GM12878 (cell line): Measurements from ENCODE around the gene ADGRD1. TPM values are rescaled to one million over a fixed set of nuclear protein-coding genes. Genes with fewer than 3 reads are reported as not detected.

Experiments
- ASH2L ChIP-seq: fragments of 300-600, 200-600 bp; sonication (generic); IDR thresholded peaks from 2 replicates; pipeline ENCODE4 v1.6.1; 2017; ENCODE audit warnings: low read depth, mild to moderate bottlenecking, borderline replicate concordance
- BHLHE40 ChIP-seq, 2 experiments: fragments of 450-650 bp in 1 of 2; IDR thresholded peaks; 2 replicates each; pipeline ENCODE4 v1.6.1; 2011 to 2017; ENCODE audit warnings: low read depth in 2 of 2, borderline replicate concordance in 1 of 2, improper control_type of control experiment in 1 of 2, low read length in 1 of 2, mild to moderate bottlenecking in 1 of 2
- CBX5 ChIP-seq: sonication (generic); IDR thresholded peaks from 2 replicates; pipeline ENCODE4 v1.6.1; 2016; ENCODE audit warnings: low read depth, moderate library complexity, mild to moderate bottlenecking, inconsistent platforms
- EED ChIP-seq: sonication (generic); IDR thresholded peaks from 2 replicates; pipeline ENCODE4 v1.6.1; 2016; ENCODE audit warnings: antibody characterized with exemption, low read depth
- EP300 ChIP-seq, 2 experiments: fragments of 150-350 bp in 1 of 2; IDR thresholded peaks; 2 replicates each; pipeline ENCODE4 v1.6.1; 2011 to 2012; ENCODE audit warnings: low read depth in 2 of 2, low read length in 2 of 2, borderline replicate concordance in 1 of 2, improper control_type of control experiment in 1 of 2, inconsistent platforms in 1 of 2; ENCODE audit not compliant: control insufficient read depth in 1 of 2
- MYB ChIP-seq: fragments of 150-350 bp; IDR thresholded peaks from 2 replicates; pipeline ENCODE4 v1.6.1; 2014; ENCODE audit warnings: mild to moderate bottlenecking, low read depth, low read length, borderline replicate concordance
- MYC ChIP-seq: IDR thresholded peaks from 2 replicates; pipeline ENCODE4 v1.6.1; 2011; ENCODE audit warnings: mild to moderate bottlenecking, low read length, moderate library complexity, inconsistent platforms; ENCODE audit not compliant: insufficient read depth, insufficient replicate concordance, insufficient read length, severe bottlenecking
- NFXL1 ChIP-seq: fragments of 450-650 bp; IDR thresholded peaks from 2 replicates; pipeline ENCODE4 v1.6.1; 2017; ENCODE audit warnings: antibody characterized with exemption, mild to moderate bottlenecking, borderline replicate concordance
- SPI1 ChIP-seq: IDR thresholded peaks from 2 replicates; pipeline ENCODE4 v1.6.1; 2011; ENCODE audit warnings: low read depth, mild to moderate bottlenecking, low read length, moderate library complexity, borderline replicate concordance; ENCODE audit not compliant: insufficient read depth
- TCF12 ChIP-seq: IDR thresholded peaks from 2 replicates; pipeline ENCODE4 v1.6.1; 2011; ENCODE audit warnings: low read depth, mild to moderate bottlenecking, low read length
- TCF3 ChIP-seq: IDR thresholded peaks from 2 replicates; pipeline ENCODE4 v1.6.1; 2012; ENCODE audit warnings: low read depth, mild to moderate bottlenecking, low read length, borderline replicate concordance; ENCODE audit not compliant: insufficient read depth
- polyA plus RNA-seq, 11 experiments: library from polyadenylated mRNA; depleted of rRNA in 4 of 11; unstranded in 6 of 11; stranded (reverse) in 5 of 11; fragments of >200 nt; fragmentation: Nextera tagmentation in 4 of 11; fragmentation: Illumina TruSeq in 1 of 11; extraction: Ambion mirVana in 4 of 11; extraction: Trizol in 1 of 11; gene quantifications; 1 replicate in 1 of 11; 2 replicates in 10 of 11; pipeline versions ENCODE4 v1.2.1 to v1.2.3, GENCODE V29; 2011 to 2016; ENCODE audit warnings: inconsistent platforms in 2 of 11, missing spikeins in 2 of 11, low read depth in 1 of 11
- total RNA-seq, 4 experiments: library from RNA; depleted of rRNA in 3 of 4; stranded (reverse); fragments of >200 nt in 3 of 4; fragmentation: Illumina TruSeq in 1 of 4; extraction: Trizol in 1 of 4; gene quantifications; 2 replicates each; pipeline versions ENCODE4 v1.2.1 to v1.2.3, GENCODE V29; 2013 to 2021
- TF ChIP-seq, protein P1 (sequence below): IDR thresholded peaks from 2 replicates; pipeline ENCODE4 v1.6.1; 2011; ENCODE audit warnings: mild to moderate bottlenecking, low read depth, low read length, moderate library complexity; ENCODE audit not compliant: insufficient replicate concordance
- TF ChIP-seq, protein P2 (sequence below): fragments of 450-650 bp; IDR thresholded peaks from 2 replicates; pipeline ENCODE4 v1.6.1; 2018; ENCODE audit warnings: mild to moderate bottlenecking, low read depth, moderate library complexity; ENCODE audit not compliant: partially characterized antibody
- TF ChIP-seq, protein P3 (sequence below): fragments of 450-650 bp; formaldehyde crosslinking; IDR thresholded peaks from 2 replicates; pipeline ENCODE4 v1.5.0; 2022; ENCODE audit warnings: mild to moderate bottlenecking, missing genetic modification characterization

ADGRD1 gene
- total and polyA plus RNA-seq, 10 of the 15 experiments (the other 5 are each of a cell fraction or from before 2014, with no cell fraction given) = 0.15 to 12.7 (median 1.2) TPM

DNA sequence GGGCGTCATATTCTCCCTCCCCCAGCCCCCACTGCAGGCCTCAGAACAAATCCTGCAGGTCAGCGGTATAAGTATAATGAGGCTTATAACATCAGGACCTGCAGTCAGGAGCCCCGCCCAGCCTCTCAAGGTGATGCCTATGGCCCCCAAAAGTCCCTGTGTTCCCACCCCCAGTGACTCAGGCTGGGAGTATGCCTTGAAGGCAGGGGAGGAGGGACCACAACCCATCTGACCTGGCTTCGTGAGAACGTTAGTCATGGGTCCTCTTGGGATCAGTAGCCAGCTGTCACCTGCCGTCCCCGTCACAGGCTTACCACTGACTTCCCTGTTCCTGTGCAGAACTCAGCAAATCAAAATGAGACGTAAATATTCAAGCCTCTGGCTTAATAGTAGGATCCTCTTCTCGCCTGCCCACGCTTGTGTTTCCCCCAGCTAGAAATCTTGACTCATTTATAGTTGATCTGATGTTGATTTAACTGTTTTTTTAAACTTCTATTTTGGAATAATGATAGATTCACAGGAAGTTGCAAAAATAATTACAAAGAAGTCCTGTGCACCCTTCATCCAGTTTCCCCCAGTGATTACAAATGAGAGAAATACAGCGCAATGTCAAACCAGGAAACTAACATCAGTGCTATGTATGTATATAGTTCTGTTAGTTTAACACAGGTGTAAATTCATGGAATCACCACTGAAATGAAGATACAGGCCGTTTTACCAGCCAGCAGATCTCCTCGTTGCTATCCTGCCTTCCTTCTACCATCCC lies 107.5 kb downstream of the ADGRD1 start (continued):
- no peak for TF ChIP-seq MYB
- TF ChIP-seq TCF3 = 0 out of 2 replicates have a peak, but pooled peaks have one; percentile 34
- TF ChIP-seq NFXL1 = no peak
- TF ChIP-seq, protein P1, sequence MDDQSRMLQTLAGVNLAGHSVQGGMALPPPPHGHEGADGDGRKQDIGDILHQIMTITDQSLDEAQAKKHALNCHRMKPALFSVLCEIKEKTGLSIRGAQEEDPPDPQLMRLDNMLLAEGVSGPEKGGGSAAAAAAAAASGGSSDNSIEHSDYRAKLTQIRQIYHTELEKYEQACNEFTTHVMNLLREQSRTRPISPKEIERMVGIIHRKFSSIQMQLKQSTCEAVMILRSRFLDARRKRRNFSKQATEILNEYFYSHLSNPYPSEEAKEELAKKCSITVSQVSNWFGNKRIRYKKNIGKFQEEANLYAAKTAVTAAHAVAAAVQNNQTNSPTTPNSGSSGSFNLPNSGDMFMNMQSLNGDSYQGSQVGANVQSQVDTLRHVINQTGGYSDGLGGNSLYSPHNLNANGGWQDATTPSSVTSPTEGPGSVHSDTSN = no peak
- TF ChIP-seq EP300 (IDR thresholded peaks at IDR 0.05; ENCODE audit: borderline replicate concordance in 1 of 2, control insufficient read depth in 1 of 2, low read depth in 2 of 2, low read length in 2 of 2) = peak in 1 of 2 experiments; percentile 23; a peak in 1 of 4 replicates
- TF ChIP-seq MYC = no peak
- TF ChIP-seq BHLHE40 (IDR thresholded peaks at IDR 0.05; ENCODE audit: borderline replicate concordance in 1 of 2, low read depth in 2 of 2, low read length in 1 of 2) = peak in 1 of 2 experiments; percentile 60; a peak in 2 of 4 replicates
- TF ChIP-seq SPI1 = peak; percentile 51; the same call in 1 of the 2 replicates
- TF ChIP-seq EED = no peak
- TF ChIP-seq, protein P2, sequence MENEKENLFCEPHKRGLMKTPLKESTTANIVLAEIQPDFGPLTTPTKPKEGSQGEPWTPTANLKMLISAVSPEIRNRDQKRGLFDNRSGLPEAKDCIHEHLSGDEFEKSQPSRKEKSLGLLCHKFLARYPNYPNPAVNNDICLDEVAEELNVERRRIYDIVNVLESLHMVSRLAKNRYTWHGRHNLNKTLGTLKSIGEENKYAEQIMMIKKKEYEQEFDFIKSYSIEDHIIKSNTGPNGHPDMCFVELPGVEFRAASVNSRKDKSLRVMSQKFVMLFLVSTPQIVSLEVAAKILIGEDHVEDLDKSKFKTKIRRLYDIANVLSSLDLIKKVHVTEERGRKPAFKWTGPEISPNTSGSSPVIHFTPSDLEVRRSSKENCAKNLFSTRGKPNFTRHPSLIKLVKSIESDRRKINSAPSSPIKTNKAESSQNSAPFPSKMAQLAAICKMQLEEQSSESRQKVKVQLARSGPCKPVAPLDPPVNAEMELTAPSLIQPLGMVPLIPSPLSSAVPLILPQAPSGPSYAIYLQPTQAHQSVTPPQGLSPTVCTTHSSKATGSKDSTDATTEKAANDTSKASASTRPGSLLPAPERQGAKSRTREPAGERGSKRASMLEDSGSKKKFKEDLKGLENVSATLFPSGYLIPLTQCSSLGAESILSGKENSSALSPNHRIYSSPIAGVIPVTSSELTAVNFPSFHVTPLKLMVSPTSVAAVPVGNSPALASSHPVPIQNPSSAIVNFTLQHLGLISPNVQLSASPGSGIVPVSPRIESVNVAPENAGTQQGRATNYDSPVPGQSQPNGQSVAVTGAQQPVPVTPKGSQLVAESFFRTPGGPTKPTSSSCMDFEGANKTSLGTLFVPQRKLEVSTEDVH = no peak
- no peak for TF ChIP-seq ASH2L
- TF ChIP-seq, protein P3, sequence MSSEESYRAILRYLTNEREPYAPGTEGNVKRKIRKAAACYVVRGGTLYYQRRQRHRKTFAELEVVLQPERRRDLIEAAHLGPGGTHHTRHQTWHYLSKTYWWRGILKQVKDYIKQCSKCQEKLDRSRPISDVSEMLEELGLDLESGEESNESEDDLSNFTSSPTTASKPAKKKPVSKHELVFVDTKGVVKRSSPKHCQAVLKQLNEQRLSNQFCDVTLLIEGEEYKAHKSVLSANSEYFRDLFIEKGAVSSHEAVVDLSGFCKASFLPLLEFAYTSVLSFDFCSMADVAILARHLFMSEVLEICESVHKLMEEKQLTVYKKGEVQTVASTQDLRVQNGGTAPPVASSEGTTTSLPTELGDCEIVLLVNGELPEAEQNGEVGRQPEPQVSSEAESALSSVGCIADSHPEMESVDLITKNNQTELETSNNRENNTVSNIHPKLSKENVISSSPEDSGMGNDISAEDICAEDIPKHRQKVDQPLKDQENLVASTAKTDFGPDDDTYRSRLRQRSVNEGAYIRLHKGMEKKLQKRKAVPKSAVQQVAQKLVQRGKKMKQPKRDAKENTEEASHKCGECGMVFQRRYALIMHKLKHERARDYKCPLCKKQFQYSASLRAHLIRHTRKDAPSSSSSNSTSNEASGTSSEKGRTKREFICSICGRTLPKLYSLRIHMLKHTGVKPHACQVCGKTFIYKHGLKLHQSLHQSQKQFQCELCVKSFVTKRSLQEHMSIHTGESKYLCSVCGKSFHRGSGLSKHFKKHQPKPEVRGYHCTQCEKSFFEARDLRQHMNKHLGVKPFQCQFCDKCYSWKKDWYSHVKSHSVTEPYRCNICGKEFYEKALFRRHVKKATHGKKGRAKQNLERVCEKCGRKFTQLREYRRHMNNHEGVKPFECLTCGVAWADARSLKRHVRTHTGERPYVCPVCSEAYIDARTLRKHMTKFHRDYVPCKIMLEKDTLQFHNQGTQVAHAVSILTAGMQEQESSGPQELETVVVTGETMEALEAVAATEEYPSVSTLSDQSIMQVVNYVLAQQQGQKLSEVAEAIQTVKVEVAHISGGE = no peak
- TF ChIP-seq CBX5 = no peak
- TF ChIP-seq TCF12 = peak; percentile 71; the same call in 1 of the 2 replicates
